Measurements from ENCODE around the gene SEMA3A. TPM values are rescaled to one million over a fixed set of nuclear protein-coding genes. Genes with fewer than 3 reads are reported as not detected.

Gene SEMA3A
- total RNA-seq, 1 experiment from 2014 or later, result 43.3 TPM

GRCh38 chr7:84073186-84073875, 121.3 kb downstream of the SEMA3A start:
- Histone ChIP-seq H3K9me3 (ENCODE audit: control insufficient read depth, insufficient read depth, low read depth, low read length) (no peaks in the 10 kb centered on the region), H3K36me3 (ENCODE audit: control insufficient read depth, insufficient read depth, low read length) (no peaks in the 10 kb centered on the region; the same call in 1 of the 2 replicates), H3K4me3 (ENCODE audit: low read depth in 2 of 2, low read length in 2 of 2) (no peak overlapping the region), H3K27me3 (ENCODE audit: control insufficient read depth, insufficient read depth, low read length) (no peaks in the 10 kb centered on the region), H3K27ac (ENCODE audit: low read length) (no peak overlapping the region; the same call in 1 of the 2 replicates), H3K4me1 (ENCODE audit: control insufficient read depth, insufficient read depth, low read length) (peaks cover 3% of the 10 kb centered on the region)
- ChIA-PET POLR2A (no interaction called here), CTCF (no interaction called here)
- TF ChIP-seq, protein P1, sequence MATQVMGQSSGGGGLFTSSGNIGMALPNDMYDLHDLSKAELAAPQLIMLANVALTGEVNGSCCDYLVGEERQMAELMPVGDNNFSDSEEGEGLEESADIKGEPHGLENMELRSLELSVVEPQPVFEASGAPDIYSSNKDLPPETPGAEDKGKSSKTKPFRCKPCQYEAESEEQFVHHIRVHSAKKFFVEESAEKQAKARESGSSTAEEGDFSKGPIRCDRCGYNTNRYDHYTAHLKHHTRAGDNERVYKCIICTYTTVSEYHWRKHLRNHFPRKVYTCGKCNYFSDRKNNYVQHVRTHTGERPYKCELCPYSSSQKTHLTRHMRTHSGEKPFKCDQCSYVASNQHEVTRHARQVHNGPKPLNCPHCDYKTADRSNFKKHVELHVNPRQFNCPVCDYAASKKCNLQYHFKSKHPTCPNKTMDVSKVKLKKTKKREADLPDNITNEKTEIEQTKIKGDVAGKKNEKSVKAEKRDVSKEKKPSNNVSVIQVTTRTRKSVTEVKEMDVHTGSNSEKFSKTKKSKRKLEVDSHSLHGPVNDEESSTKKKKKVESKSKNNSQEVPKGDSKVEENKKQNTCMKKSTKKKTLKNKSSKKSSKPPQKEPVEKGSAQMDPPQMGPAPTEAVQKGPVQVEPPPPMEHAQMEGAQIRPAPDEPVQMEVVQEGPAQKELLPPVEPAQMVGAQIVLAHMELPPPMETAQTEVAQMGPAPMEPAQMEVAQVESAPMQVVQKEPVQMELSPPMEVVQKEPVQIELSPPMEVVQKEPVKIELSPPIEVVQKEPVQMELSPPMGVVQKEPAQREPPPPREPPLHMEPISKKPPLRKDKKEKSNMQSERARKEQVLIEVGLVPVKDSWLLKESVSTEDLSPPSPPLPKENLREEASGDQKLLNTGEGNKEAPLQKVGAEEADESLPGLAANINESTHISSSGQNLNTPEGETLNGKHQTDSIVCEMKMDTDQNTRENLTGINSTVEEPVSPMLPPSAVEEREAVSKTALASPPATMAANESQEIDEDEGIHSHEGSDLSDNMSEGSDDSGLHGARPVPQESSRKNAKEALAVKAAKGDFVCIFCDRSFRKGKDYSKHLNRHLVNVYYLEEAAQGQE (IDR thresholded peaks at IDR 0.05; ENCODE audit: insufficient read depth in 1 of 2, low read depth in 2 of 2, low read length in 1 of 2), result no peak
- peak; percentile 27; the same call in 1 of the 2 replicates for TF ChIP-seq TCF7L2 (IDR thresholded peaks at IDR 0.05; ENCODE audit: low read depth, low read length)
- BruUV-seq (replicated peaks), result no TSS peak
- in situ Hi-C loops (cut with HindIII; ENCODE audit: low pct_unique_long_range_greater_than_20kb, low sequenced_read_pairs), result no loop called here
- ATAC-seq (no peak), DNase-seq (ENCODE audit: low read depth, low spot score) (no peak)
- intact Hi-C loops (cut with micrococcal nuclease; ENCODE audit: unreplicated experiment), result no loop called here

DNA sequence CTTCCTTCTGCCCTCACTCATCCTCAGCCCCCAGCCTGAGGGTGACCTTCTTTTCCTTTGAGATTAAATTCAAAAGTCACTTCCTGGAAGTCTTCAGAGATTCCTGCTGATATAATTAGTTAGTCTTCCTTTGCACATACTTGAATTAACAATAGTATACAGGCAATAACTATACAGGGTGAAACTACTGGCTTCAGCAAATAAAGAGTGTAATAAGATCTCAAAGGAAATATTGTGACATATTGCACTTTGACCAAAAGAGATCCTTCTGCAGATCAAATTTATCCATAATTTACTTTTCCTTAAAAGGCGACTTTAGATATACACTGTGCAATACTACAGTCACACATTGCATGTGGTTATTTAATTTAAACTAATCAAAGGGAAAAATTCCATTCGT, 123.8 kb downstream of the SEMA3A start:
- Histone ChIP-seq H3K27ac (ENCODE audit: low read length) (no peak overlapping the region; the same call in 1 of the 2 replicates), H3K4me1 (ENCODE audit: control insufficient read depth, insufficient read depth, low read length) (peaks cover 3% of the 10 kb centered on the region), H3K27me3 (ENCODE audit: control insufficient read depth, insufficient read depth, low read length) (no peaks in the 10 kb centered on the region), H3K9me3 (ENCODE audit: control insufficient read depth, insufficient read depth, low read depth, low read length) (no peaks in the 10 kb centered on the region), H3K4me3 (ENCODE audit: low read depth in 2 of 2, low read length in 2 of 2) (no peak overlapping the region), H3K36me3 (ENCODE audit: control insufficient read depth, insufficient read depth, low read length) (no peaks in the 10 kb centered on the region; the same call in 1 of the 2 replicates)
- ATAC-seq (no peak), DNase-seq (ENCODE audit: low read depth, low spot score) (no peak)
- CTCF ChIA-PET, result no interaction called here
- in situ Hi-C loops (cut with HindIII; ENCODE audit: low pct_unique_long_range_greater_than_20kb, low sequenced_read_pairs) (no loop called here), intact Hi-C loops (cut with micrococcal nuclease; ENCODE audit: unreplicated experiment) (no loop called here)
- no peak for TF ChIP-seq POLR2AphosphoS5 (IDR thresholded peaks at IDR 0.05; ENCODE audit: low read depth, low read length)
- TF ChIP-seq SIN3A (IDR thresholded peaks at IDR 0.05; ENCODE audit: borderline replicate concordance, insufficient read depth, low read depth, low read length), result no peak
- TF ChIP-seq TCF7L2 (IDR thresholded peaks at IDR 0.05; ENCODE audit: low read depth, low read length), result no peak
- TF ChIP-seq, protein P1 (IDR thresholded peaks at IDR 0.05; ENCODE audit: insufficient read depth in 1 of 2, low read depth in 2 of 2, low read length in 1 of 2), result no peak
- TF ChIP-seq, protein P2, sequence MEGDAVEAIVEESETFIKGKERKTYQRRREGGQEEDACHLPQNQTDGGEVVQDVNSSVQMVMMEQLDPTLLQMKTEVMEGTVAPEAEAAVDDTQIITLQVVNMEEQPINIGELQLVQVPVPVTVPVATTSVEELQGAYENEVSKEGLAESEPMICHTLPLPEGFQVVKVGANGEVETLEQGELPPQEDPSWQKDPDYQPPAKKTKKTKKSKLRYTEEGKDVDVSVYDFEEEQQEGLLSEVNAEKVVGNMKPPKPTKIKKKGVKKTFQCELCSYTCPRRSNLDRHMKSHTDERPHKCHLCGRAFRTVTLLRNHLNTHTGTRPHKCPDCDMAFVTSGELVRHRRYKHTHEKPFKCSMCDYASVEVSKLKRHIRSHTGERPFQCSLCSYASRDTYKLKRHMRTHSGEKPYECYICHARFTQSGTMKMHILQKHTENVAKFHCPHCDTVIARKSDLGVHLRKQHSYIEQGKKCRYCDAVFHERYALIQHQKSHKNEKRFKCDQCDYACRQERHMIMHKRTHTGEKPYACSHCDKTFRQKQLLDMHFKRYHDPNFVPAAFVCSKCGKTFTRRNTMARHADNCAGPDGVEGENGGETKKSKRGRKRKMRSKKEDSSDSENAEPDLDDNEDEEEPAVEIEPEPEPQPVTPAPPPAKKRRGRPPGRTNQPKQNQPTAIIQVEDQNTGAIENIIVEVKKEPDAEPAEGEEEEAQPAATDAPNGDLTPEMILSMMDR (IDR thresholded peaks at IDR 0.05), result no peak
- POLR2A ChIA-PET, result no interaction called here
- BruUV-seq (replicated peaks), result no TSS peak

Measured in Panc1 (cell line).